ENCODE data around the gene CSNK2A2.

The CSNK2A2 gene

GRCh38 chr16:58109881-58110280, 88.0 kb downstream of the CSNK2A2 start:
- DNase-seq = no peak

GRCh38 chr16:58109330-58109729, 88.6 kb downstream of the CSNK2A2 start:
- DNase-seq = no peak

Data from T-helper 2 cell (primary cell).